A549 (cell line): ENCODE data around the gene LAMA1. TPM values are rescaled to one million over a fixed set of nuclear protein-coding genes. Genes with fewer than 3 reads are reported as not detected.

Experiments used
- ATAC-seq, 2 experiments: fragments of 200-7000 bp in 1 of 2; fragments of >200 bp in 1 of 2; cut with Nextera tagmentation in 1 of 2; cut with Tn5 transposase in 1 of 2; 3 replicates each; pipeline versions ENCODE4 v1.8.0 to v1.9.1; 2018 to 2020; ENCODE audit warnings: mild to moderate bottlenecking in 1 of 2, moderate library complexity in 1 of 2
- CTCF ChIA-PET: fragments of 300-600 bp; sonication (Branson Sonifier 250); formaldehyde crosslinking; extraction: SDS; loops from one replicate; lab custom pipeline; 2021; ENCODE audit warnings: antibody characterized with exemption, inconsistent platforms; lab: Yijun Ruan, JAX
- POLR2A ChIA-PET: fragments of 350-600 bp; formaldehyde crosslinking; extraction: SDS; loops from one replicate; lab custom pipeline; 2021; ENCODE audit warnings: antibody characterized with exemption, inconsistent platforms; lab: Yijun Ruan, JAX
- DNase-seq, 2 experiments: peaks; one replicate each; pipeline versions ENCODE4 v3.0.0 to v3.0.0-alpha.2; 2011 to 2016; ENCODE audit warnings: low read depth in 1 of 2, low spot score in 1 of 2
- FAIRE-seq: peaks from 2 replicates; lab custom pipeline; 2011; peaks lifted over from hg19 to GRCh38; lab: Jason Lieb, UNC
- H3K27ac ChIP-seq, 2 experiments: fragments of >200 bp; sonication (Bioruptor Twin); formaldehyde crosslinking; 3 replicates each; pipeline ENCODE4 v1.5.1; 2016 to 2017
- H3K4me1 ChIP-seq: fragments of >200 bp; sonication (Bioruptor Twin); formaldehyde crosslinking; 3 replicates; pipeline ENCODE4 v1.6.1; 2016
- H3K4me2 ChIP-seq: fragments of >200 bp; sonication (Bioruptor Twin); formaldehyde crosslinking; 3 replicates; pipeline ENCODE4 v1.6.1; 2016
- H3K4me3 ChIP-seq: fragments of >200 bp; sonication (Bioruptor Twin); formaldehyde crosslinking; 3 replicates; pipeline ENCODE4 v1.5.1; 2016
- H3K9me3 ChIP-seq: fragments of >200 bp; sonication (Bioruptor Twin); formaldehyde crosslinking; 3 replicates; pipeline ENCODE4 v1.6.1; 2016
- CTCF ChIP-seq: fragments of >200 bp; sonication (Bioruptor Twin); formaldehyde crosslinking; IDR thresholded peaks from 3 replicates; pipeline ENCODE4 v1.5.1; 2016
- ESRRA ChIP-seq: fragments of 150-350 bp; IDR thresholded peaks from 2 replicates; pipeline ENCODE4 v1.6.1; 2014; ENCODE audit warnings: mild to moderate bottlenecking, low read length, borderline replicate concordance
- FOSL2 ChIP-seq, 2 experiments: fragments of 450-650 bp in 1 of 2; fragments of >200 bp in 1 of 2; sonication (Bioruptor Twin) in 1 of 2; formaldehyde crosslinking; IDR thresholded peaks; 2 replicates each; pipeline versions ENCODE4 v1.5.0 to v1.6.1; 2016 to 2020; ENCODE audit warnings: mild to moderate bottlenecking in 1 of 2, moderate library complexity in 1 of 2
- JUNB ChIP-seq: fragments of >200 bp; sonication (Bioruptor Twin); formaldehyde crosslinking; IDR thresholded peaks from 2 replicates; pipeline ENCODE4 v1.6.1; 2016
- NR3C1 ChIP-seq: fragments of >200 bp; sonication (Bioruptor Twin); formaldehyde crosslinking; IDR thresholded peaks from 3 replicates; pipeline ENCODE4 v1.6.1; 2017
- PBX3 ChIP-seq: IDR thresholded peaks from 2 replicates; pipeline ENCODE4 v1.6.1; 2012
- REST ChIP-seq: fragments of 200-600 bp; sonication (generic); IDR thresholded peaks from 2 replicates; pipeline ENCODE4 v1.6.1; 2016; ENCODE audit warnings: antibody characterized with exemption, mild to moderate bottlenecking, moderate library complexity
- SREBF2 ChIP-seq: fragments of 450-650 bp; IDR thresholded peaks from 2 replicates; pipeline ENCODE4 v1.6.1; 2014; ENCODE audit warnings: mild to moderate bottlenecking, moderate library complexity
- TP53 ChIP-seq: fragments of 250-450 bp; sonication (Bioruptor Pico); IDR thresholded peaks from 2 replicates; pipeline ENCODE4 v1.5.0; 2021; ENCODE audit warnings: mild to moderate bottlenecking, moderate library complexity
- ZC3H11A ChIP-seq: fragments of 450-650 bp; IDR thresholded peaks from 2 replicates; pipeline ENCODE4 v1.6.1; 2014; ENCODE audit warnings: antibody characterized with exemption, mild to moderate bottlenecking
- ZNF302 ChIP-seq: fragments of 250-450 bp; sonication (Bioruptor Pico); IDR thresholded peaks from 2 replicates; pipeline ENCODE4 v1.9.0; 2021; ENCODE audit warnings: inconsistent platforms, mild to moderate bottlenecking, moderate library complexity
- WGBS: methylation state at CpG from one replicate; pipeline ENCODE4 v1.1.6; 2017; ENCODE audit errors: missing lambda C conversion rate; 5-methylcytosine and 5-hydroxymethylcytosine counted together
- polyA plus RNA-seq, 4 experiments: library from polyadenylated mRNA; depleted of rRNA in 3 of 4; stranded (reverse); fragments of >200 nt; fragmentation: RNase III in 1 of 4; extraction: RNeasy Plus Mini Kit Qiagen cat#74134 plus additional on column Dnase treatment in 1 of 4; gene quantifications; 2 replicates in 3 of 4; 3 replicates in 1 of 4; pipeline ENCODE4 v1.2.3, GENCODE V29; 2011 to 2017
- TF ChIP-seq, protein P1 (sequence below): IDR thresholded peaks from 2 replicates; pipeline ENCODE4 v1.6.1; 2012
- TF ChIP-seq, protein P2 (sequence below): IDR thresholded peaks from 2 replicates; pipeline ENCODE4 v1.6.1; 2012; ENCODE audit warnings: low read depth, borderline replicate concordance

LAMA1 gene
- polyA plus RNA-seq, 2 of the 4 experiments (the other 2 are of a cell fraction): 0.05 to 0.06 TPM

DNA sequence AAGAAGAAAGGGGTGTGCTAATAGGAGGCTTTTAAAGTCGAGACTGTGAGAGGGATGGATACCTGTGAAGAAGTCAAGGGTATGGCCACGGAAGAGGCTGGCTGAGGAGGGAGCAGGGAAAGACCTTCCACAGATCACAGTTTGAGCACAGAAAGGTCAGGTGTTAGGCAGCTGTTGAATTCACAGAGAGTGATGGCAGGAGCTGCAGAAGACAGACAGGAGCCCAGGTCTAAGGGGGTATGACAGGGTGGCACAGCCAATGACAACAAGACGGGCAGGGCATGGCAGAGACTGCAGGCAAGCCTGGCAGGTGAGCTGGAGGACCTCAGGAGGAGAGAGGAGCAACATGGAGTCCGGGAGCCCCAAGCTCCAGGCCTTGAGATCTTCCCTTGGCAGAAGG lies 163.1 kb downstream of the LAMA1 start (continued):
- TF ChIP-seq PBX3: no peak
- TF ChIP-seq TP53 (CRISPR knock-in tag): no peak

DNA sequence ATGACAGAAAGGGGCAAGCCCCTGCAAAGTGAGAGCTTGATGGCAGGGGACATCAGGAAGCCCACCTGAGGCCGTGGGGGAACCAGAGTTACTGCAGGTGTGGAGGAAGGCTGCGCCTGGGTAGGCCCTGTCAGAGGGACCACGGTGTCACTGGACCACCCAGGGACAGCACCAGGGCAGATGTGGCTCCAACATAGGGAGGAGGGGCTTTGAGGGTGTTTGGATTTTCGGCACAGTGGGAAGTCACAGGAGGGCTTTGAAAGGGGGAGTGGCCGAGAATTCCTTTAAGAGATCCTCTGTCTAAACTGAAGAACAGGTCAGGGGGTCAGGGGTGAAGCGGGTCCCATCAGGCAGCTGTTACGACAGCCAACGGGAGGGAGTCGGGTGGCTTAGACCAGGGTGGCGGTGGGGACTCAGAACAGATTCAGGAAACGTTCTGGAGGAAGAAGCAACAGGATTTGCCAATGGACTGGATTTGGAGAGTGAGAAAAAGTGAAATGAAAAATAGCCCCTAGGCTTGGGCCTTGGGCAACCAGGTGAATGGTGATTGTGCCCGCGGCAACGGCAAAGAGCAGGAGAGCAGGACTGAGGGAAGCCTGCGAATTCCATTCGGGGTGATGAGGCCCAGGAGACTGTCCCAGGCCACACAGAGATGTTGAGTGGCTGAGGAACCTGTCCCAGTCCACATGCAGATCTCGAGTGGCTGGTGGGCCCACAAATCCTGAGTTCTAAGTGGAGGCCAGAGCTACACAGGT lies 166.1 kb downstream of the LAMA1 start:
- no peak overlapping the region for H3K4me3 ChIP-seq
- FAIRE-seq: no peak
- DNase-seq: no peak
- CTCF ChIA-PET: interaction anchor here (0.5 to 0.6 kb wide), 3 partner anchors 11 to 730 kb away, joined by 3 read pairs; no protein-coding TSS in a partner anchor
- H3K27ac ChIP-seq: no peak overlapping the region
- no peaks in the 10 kb centered on the region for H3K4me1 ChIP-seq
- POLR2A ChIA-PET: no interaction called here
- TF ChIP-seq, protein P1, sequence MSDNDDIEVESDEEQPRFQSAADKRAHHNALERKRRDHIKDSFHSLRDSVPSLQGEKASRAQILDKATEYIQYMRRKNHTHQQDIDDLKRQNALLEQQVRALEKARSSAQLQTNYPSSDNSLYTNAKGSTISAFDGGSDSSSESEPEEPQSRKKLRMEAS: no peak
- no peak for TF ChIP-seq ZNF302 (CRISPR knock-in tag)
- TF ChIP-seq ESRRA: no peak
- TF ChIP-seq REST: no peak
- TF ChIP-seq CTCF: no peak
- TF ChIP-seq JUNB: no peak
- no peak for TF ChIP-seq SREBF2
- TF ChIP-seq ZC3H11A: no peak
- TF ChIP-seq TP53 (CRISPR knock-in tag): no peak
- TF ChIP-seq NR3C1: no peak
- no peak for TF ChIP-seq FOSL2 (IDR thresholded peaks at IDR 0.05)
- no peak for TF ChIP-seq FOSL2 (CRISPR knock-in tag; IDR thresholded peaks at IDR 0.05)
- TF ChIP-seq, all 56 proteins: peak for 0
- 46% methylated on average over 14 of the region's 17 CpGs for WGBS
- no peaks in the 10 kb centered on the region for H3K9me3 ChIP-seq
- no peak for ATAC-seq
- no peak overlapping the region for H3K4me2 ChIP-seq

GRCh38 chr18:6950641-6951040 lies 167.0 kb downstream of the LAMA1 start:
- CTCF ChIA-PET: interaction anchor here (0.6 kb wide), 1 partner anchor 729 kb away, joined by 3 read pairs; no protein-coding TSS in a partner anchor
- POLR2A ChIA-PET: no interaction called here
- 49% methylated on average over 14 of the region's 14 CpGs for WGBS
- Histone ChIP-seq H3K9me3 (no peaks in the 10 kb centered on the region), H3K4me3 (no peak overlapping the region), H3K4me1 (no peaks in the 10 kb centered on the region), H3K27ac (no peak overlapping the region)
- FAIRE-seq (no peak), ATAC-seq (no peak)
- TF ChIP-seq, protein P2, sequence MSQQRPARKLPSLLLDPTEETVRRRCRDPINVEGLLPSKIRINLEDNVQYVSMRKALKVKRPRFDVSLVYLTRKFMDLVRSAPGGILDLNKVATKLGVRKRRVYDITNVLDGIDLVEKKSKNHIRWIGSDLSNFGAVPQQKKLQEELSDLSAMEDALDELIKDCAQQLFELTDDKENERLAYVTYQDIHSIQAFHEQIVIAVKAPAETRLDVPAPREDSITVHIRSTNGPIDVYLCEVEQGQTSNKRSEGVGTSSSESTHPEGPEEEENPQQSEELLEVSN: no peak
- TF ChIP-seq, all 56 proteins: peak for 0
- DNase-seq: no peak
- no peak overlapping the region for H3K4me2 ChIP-seq
